HL-60 (cell line): ENCODE data around the gene FGA.

Source experiments
- DNase-seq, 2 experiments: peaks; one replicate each; pipeline ENCODE4 v3.0.0-alpha.2; 2010 to 2020; ENCODE audit warnings: low read depth in 1 of 2, low spot score in 1 of 2
- H3K27ac ChIP-seq: fragments of 250-450 bp; sonication (Bioruptor Pico); replicated peaks from 2 replicates; pipeline ENCODE4 v1.5.1; 2020; ENCODE audit warnings: mild to moderate bottlenecking, moderate library complexity
- H3K27me3 ChIP-seq: fragments of 250-450 bp; sonication (Bioruptor Pico); 2 replicates; pipeline ENCODE4 v1.5.1; 2021; ENCODE audit warnings: mild to moderate bottlenecking, moderate library complexity; ENCODE audit not compliant: insufficient read depth, poor library complexity, severe bottlenecking
- H3K4me3 ChIP-seq: replicated peaks from 2 replicates; pipeline ENCODE4 v1.5.1; 2011; ENCODE audit warnings: mild to moderate bottlenecking, control low read depth, low read length; ENCODE audit not compliant: insufficient read depth
- GABPA ChIP-seq: IDR thresholded peaks from 2 replicates; pipeline ENCODE4 v1.6.1; 2012; ENCODE audit warnings: low read depth
- POLR2AphosphoS5 ChIP-seq: IDR thresholded peaks from 2 replicates; pipeline ENCODE4 v1.6.1; 2012; ENCODE audit warnings: low read depth
- SPI1 ChIP-seq: IDR thresholded peaks from 2 replicates; pipeline ENCODE4 v1.6.1; 2012; ENCODE audit warnings: low read depth, mild to moderate bottlenecking, borderline replicate concordance
- TF ChIP-seq, protein P1 (sequence below): IDR thresholded peaks from 2 replicates; pipeline ENCODE4 v1.6.1; 2012; ENCODE audit warnings: low read depth; ENCODE audit not compliant: insufficient replicate concordance
- TF ChIP-seq, protein P2 (sequence below): IDR thresholded peaks from one replicate; pipeline ENCODE4 v1.5.1; 2011; ENCODE audit warnings: low read length, control low read depth, inconsistent platforms; ENCODE audit not compliant: insufficient read depth

The FGA gene

DNA sequence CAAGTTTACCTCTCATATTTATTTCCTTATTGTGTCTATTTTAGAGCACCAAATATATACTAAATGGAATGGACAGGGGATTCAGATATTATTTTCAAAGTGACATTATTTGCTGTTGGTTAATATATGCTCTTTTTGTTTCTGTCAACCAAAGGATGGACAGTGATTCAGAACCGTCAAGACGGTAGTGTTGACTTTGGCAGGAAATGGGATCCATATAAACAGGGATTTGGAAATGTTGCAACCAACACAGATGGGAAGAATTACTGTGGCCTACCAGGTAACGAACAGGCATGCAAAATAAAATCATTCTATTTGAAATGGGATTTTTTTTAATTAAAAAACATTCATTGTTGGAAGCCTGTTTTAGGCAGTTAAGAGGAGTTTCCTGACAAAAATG, 21.5 kb downstream of the FGA start:
- H3K27me3 ChIP-seq = no peaks in the 10 kb centered on the region
- TF ChIP-seq POLR2AphosphoS5 = no peak
- TF ChIP-seq SPI1 = no peak
- TF ChIP-seq, protein P1, sequence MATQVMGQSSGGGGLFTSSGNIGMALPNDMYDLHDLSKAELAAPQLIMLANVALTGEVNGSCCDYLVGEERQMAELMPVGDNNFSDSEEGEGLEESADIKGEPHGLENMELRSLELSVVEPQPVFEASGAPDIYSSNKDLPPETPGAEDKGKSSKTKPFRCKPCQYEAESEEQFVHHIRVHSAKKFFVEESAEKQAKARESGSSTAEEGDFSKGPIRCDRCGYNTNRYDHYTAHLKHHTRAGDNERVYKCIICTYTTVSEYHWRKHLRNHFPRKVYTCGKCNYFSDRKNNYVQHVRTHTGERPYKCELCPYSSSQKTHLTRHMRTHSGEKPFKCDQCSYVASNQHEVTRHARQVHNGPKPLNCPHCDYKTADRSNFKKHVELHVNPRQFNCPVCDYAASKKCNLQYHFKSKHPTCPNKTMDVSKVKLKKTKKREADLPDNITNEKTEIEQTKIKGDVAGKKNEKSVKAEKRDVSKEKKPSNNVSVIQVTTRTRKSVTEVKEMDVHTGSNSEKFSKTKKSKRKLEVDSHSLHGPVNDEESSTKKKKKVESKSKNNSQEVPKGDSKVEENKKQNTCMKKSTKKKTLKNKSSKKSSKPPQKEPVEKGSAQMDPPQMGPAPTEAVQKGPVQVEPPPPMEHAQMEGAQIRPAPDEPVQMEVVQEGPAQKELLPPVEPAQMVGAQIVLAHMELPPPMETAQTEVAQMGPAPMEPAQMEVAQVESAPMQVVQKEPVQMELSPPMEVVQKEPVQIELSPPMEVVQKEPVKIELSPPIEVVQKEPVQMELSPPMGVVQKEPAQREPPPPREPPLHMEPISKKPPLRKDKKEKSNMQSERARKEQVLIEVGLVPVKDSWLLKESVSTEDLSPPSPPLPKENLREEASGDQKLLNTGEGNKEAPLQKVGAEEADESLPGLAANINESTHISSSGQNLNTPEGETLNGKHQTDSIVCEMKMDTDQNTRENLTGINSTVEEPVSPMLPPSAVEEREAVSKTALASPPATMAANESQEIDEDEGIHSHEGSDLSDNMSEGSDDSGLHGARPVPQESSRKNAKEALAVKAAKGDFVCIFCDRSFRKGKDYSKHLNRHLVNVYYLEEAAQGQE = no peak
- no peak for TF ChIP-seq GABPA
- TF ChIP-seq, protein P2, sequence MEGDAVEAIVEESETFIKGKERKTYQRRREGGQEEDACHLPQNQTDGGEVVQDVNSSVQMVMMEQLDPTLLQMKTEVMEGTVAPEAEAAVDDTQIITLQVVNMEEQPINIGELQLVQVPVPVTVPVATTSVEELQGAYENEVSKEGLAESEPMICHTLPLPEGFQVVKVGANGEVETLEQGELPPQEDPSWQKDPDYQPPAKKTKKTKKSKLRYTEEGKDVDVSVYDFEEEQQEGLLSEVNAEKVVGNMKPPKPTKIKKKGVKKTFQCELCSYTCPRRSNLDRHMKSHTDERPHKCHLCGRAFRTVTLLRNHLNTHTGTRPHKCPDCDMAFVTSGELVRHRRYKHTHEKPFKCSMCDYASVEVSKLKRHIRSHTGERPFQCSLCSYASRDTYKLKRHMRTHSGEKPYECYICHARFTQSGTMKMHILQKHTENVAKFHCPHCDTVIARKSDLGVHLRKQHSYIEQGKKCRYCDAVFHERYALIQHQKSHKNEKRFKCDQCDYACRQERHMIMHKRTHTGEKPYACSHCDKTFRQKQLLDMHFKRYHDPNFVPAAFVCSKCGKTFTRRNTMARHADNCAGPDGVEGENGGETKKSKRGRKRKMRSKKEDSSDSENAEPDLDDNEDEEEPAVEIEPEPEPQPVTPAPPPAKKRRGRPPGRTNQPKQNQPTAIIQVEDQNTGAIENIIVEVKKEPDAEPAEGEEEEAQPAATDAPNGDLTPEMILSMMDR = no peak
- no peak overlapping the region for H3K27ac ChIP-seq
- no peak for DNase-seq
- H3K4me3 ChIP-seq = no peak overlapping the region

DNA sequence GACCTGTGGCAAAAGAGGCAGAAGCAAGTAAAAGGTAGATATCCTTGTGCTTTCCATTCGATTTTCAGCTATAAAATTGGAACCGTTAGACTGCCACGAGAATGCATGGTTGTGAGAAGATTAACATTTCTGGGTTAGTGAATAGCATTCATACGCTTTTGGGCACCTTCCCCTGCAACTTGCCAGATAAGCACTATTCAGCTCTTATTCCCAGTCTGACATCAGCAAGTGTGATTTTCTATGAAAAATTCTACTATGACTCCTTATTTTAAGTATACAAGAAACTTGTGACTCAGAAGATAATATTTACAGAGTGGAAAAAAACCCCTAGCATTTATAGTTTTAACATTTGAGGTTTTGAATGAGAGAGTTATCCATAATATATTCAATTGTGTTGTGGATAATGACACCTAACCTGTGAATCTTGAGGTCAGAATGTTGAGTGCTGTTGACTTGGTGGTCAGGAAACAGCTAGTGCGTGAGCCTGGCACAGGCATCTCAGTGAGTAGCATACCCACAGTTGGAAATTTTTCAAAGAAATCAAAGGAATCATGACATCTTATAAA, 23.8 kb downstream of the FGA start:
- no peak for DNase-seq
- H3K27ac ChIP-seq = no peak overlapping the region
- no peak for TF ChIP-seq SPI1
- no peak for TF ChIP-seq POLR2AphosphoS5
- TF ChIP-seq GABPA = no peak
- TF ChIP-seq, protein P2 = no peak
- TF ChIP-seq, protein P1 = no peak
- no peak overlapping the region for H3K4me3 ChIP-seq
- no peaks in the 10 kb centered on the region for H3K27me3 ChIP-seq

DNA sequence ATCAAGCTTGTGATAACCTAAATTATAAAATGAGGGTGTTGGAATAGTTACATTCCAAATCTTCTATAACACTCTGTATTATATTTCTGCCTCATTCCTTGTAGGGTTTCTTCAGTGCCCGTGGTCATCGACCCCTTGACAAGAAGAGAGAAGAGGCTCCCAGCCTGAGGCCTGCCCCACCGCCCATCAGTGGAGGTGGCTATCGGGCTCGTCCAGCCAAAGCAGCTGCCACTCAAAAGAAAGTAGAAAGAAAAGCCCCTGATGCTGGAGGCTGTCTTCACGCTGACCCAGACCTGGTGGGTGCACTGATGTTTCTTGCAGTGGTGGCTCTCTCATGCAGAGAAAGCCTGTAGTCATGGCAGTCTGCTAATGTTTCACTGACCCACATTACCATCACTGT, 24.8 kb downstream of the FGA start:
- Histone ChIP-seq H3K27ac (no peak overlapping the region), H3K4me3 (no peak overlapping the region), H3K27me3 (no peaks in the 10 kb centered on the region)
- TF ChIP-seq SPI1 = no peak
- DNase-seq = no peak

DNA sequence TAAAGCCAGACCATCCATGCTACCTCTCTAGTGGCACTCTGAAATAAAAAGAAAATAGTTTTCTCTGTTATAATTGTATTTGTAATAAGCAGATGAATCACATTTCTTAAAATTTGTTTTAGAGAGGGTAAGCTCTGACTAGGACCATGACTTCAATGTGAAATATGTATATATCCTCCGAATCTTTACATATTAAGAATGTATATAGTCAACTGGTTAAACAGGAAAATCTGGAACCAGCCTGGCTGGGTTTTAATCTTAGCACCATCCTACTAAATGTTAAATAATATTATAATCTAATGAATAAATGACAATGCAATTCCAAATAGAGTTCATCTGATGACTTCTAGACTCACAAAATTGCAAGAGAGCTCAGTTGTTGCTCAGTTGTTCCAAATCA, 26.2 kb downstream of the FGA start:
- H3K4me3 ChIP-seq = no peak overlapping the region
- TF ChIP-seq POLR2AphosphoS5 = no peak
- TF ChIP-seq, protein P2 = no peak
- no peak for TF ChIP-seq GABPA

More for the DNA sequence above, 26.2 kb downstream of the FGA start:
- no peak overlapping the region for H3K27ac ChIP-seq
- H3K27me3 ChIP-seq = no peaks in the 10 kb centered on the region
- DNase-seq = no peak
